Colonic mucosa (tissue), 4 donors: Measurements from ENCODE around the gene ZNF106. TPM values are rescaled to one million over a fixed set of nuclear protein-coding genes. Genes with fewer than 3 reads are reported as not detected.
A peak's percentile ranks its signal among the peaks of the same experiment; 100 is the strongest.

Experiments
- DNase-seq: peaks from one replicate; pipeline ENCODE4 v3.0.0-alpha.2; 2020
- H3K27ac ChIP-seq: fragments of 200-600 bp; one replicate; pipeline ENCODE4 v1.8.0; 2021
- H3K27me3 ChIP-seq: fragments of 200-600 bp; one replicate; pipeline ENCODE4 v1.8.0; 2021
- H3K36me3 ChIP-seq: fragments of 200-600 bp; one replicate; pipeline ENCODE4 v1.8.0; 2021
- H3K4me1 ChIP-seq: fragments of 200-600 bp; one replicate; pipeline ENCODE4 v1.8.0; 2021; ENCODE audit warnings: mild to moderate bottlenecking
- H3K4me3 ChIP-seq: fragments of 200-600 bp; one replicate; pipeline ENCODE4 v1.8.0; 2021
- H3K9ac ChIP-seq, 2 donors: one replicate each; pipeline ENCODE4 v1.7.0; 2013; ENCODE audit warnings: control low read depth in 2 of 2, low read depth in 2 of 2, low read length in 2 of 2
- H3K9me3 ChIP-seq: fragments of 200-600 bp; one replicate; pipeline ENCODE4 v1.8.0; 2021
- intact Hi-C: fragments of 100-400 bp; cut with DNase I; formaldehyde crosslinking; loops from one replicate; pipeline ENCODE4 v1.14.1; 2022
- total RNA-seq, 2 donors: library from RNA; stranded (reverse); fragmentation: NEBNext Ultra II Directional in 1 of 2; extraction: Animal tissue kit (Norgen Biotek cat#: 25700) in 1 of 2; gene quantifications; one replicate each; pipeline ENCODE4 v1.2.1, GENCODE V29; 2021
- TF ChIP-seq, protein P1 (sequence below): fragments of 200-600 bp; IDR thresholded peaks from one replicate; pipeline ENCODE4 v1.8.0; 2022; ENCODE audit warnings: antibody characterized with exemption, mild to moderate bottlenecking
- donor health status: healthy.
- donor health status: DM: no; HTN: no; CAD: no.
- donor health status: DM: no; HTN: no; CAD: no.

The ZNF106 gene
- total RNA-seq, 2 donors from 2014 or later: 41.9 to 46.9 TPM

GRCh38 chr15:42395838-42396237 is 95.1 kb downstream of the ZNF106 start:
- Histone ChIP-seq H3K9me3 (no peaks in the 10 kb centered on the region), H3K4me1 (peaks cover 10% of the 10 kb centered on the region), H3K27ac (peak overlapping the region; percentile 78), H3K4me3 (no peak overlapping the region), H3K9ac (peak overlapping the region; percentile 5 to 82), H3K27me3 (no peaks in the 10 kb centered on the region), H3K36me3 (no peaks in the 10 kb centered on the region)
- peak; percentile 36 for DNase-seq
- TF ChIP-seq, protein P1, sequence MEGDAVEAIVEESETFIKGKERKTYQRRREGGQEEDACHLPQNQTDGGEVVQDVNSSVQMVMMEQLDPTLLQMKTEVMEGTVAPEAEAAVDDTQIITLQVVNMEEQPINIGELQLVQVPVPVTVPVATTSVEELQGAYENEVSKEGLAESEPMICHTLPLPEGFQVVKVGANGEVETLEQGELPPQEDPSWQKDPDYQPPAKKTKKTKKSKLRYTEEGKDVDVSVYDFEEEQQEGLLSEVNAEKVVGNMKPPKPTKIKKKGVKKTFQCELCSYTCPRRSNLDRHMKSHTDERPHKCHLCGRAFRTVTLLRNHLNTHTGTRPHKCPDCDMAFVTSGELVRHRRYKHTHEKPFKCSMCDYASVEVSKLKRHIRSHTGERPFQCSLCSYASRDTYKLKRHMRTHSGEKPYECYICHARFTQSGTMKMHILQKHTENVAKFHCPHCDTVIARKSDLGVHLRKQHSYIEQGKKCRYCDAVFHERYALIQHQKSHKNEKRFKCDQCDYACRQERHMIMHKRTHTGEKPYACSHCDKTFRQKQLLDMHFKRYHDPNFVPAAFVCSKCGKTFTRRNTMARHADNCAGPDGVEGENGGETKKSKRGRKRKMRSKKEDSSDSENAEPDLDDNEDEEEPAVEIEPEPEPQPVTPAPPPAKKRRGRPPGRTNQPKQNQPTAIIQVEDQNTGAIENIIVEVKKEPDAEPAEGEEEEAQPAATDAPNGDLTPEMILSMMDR: no peak
- intact Hi-C loops: no loop called here

DNA sequence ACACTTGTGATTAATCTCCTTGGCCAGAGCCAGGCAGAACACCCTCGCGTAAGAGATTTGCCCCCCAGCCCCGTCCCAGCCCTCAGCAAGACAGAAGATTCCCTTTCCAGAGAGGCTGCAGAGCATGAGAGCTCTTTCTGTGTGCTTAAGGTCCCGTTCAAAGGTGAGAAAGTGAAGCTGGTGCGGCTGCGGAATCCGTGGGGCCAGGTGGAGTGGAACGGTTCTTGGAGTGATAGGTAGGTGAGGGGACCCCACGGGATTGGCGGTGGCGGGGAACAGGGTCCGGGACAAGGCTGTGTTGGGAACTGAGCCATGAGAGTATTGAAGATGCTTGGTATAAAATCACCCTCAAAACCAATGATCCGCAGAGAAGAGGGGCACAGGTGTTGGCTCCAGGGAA is 96.8 kb downstream of the ZNF106 start:
- H3K27ac ChIP-seq: no peak overlapping the region
- DNase-seq: no peak
- H3K4me1 ChIP-seq: peaks cover 10% of the 10 kb centered on the region

GRCh38 chr15:42392309-42393024 is 98.5 kb downstream of the ZNF106 start:
- Histone ChIP-seq H3K9me3 (no peaks in the 10 kb centered on the region), H3K27ac (peak overlapping the region; percentile 81), H3K4me1 (peaks cover 10% of the 10 kb centered on the region), H3K9ac (peak overlapping the region in 1 of 2 donors; percentile 74), H3K27me3 (no peaks in the 10 kb centered on the region), H3K4me3 (no peak overlapping the region), H3K36me3 (no peaks in the 10 kb centered on the region)
- peak; percentile 88 for DNase-seq
- intact Hi-C loops: no loop called here
- TF ChIP-seq, protein P1: no peak

More for the DNA sequence above, 96.8 kb downstream of the ZNF106 start:
- Histone ChIP-seq H3K27me3 (no peaks in the 10 kb centered on the region), H3K36me3 (no peaks in the 10 kb centered on the region), H3K9ac (no peak overlapping the region), H3K4me3 (no peak overlapping the region), H3K9me3 (no peaks in the 10 kb centered on the region)
- TF ChIP-seq, protein P1: no peak
- intact Hi-C loops: no loop called here

GRCh38 chr15:42387603-42388002 is 103.3 kb downstream of the ZNF106 start:
- intact Hi-C loops: no loop called here
- Histone ChIP-seq H3K9ac (no peak overlapping the region), H3K36me3 (no peaks in the 10 kb centered on the region), H3K27me3 (no peaks in the 10 kb centered on the region), H3K9me3 (no peaks in the 10 kb centered on the region), H3K27ac (no peak overlapping the region), H3K4me1 (no peaks in the 10 kb centered on the region), H3K4me3 (no peak overlapping the region)
- DNase-seq: no peak
- TF ChIP-seq, protein P1: no peak

GRCh38 chr15:42385980-42386700 is 104.8 kb downstream of the ZNF106 start:
- H3K4me3 ChIP-seq: no peak overlapping the region
- no peaks in the 10 kb centered on the region for H3K27me3 ChIP-seq
- intact Hi-C loops: no loop called here
- TF ChIP-seq, protein P1: no peak
- no peak overlapping the region for H3K27ac ChIP-seq
- no peaks in the 10 kb centered on the region for H3K36me3 ChIP-seq
- no peak overlapping the region for H3K9ac ChIP-seq
- H3K9me3 ChIP-seq: no peaks in the 10 kb centered on the region
- DNase-seq: no peak
- no peaks in the 10 kb centered on the region for H3K4me1 ChIP-seq
